ENCODE measurements around the gene PTPRG.
"Not testable (repeated sequence)": the region's sequence is repeated elsewhere in the genome, so short reads cannot be mapped to it uniquely, and the experiment has no call there.

The PTPRG gene

DNA sequence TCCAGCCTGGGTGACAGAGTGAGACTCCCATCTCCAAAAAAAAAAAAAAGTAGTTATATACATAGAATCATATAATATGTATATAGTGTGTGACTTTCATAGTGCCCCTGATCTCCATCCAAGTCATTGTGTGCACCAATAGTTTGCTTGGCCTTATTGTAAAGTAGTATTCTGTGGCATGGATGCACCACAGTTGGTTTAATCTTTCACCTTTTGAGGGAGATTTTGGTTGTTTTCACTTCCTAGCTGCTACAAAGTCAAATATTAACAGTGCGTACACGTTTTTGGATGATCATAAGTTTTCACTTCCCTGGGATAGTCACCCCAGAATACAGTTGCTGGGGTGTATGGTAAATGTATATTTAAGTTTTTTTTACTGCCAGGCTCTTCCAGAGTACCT, 162.8 kb downstream of the PTPRG start:
- no peak for DNase-seq (ENCODE audit: low read depth in 2 of 2)

DNA sequence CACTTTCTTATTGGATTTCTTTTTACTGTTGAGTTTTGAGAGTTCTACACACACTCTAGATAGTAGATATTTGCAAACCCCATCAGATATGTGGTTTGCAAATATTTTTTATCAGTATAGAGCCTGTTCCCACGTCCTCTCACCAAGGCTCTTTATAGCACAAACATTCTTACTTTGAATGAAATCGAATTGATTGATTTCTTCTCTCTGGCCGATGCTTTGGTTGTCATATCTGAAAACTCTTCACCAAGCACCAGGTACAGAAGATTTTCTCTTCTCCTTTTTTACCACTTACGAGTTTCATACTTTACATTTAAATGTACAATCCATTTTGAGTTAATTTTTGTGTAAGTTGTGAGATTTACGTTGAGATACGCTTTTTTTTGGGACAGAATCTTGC, 163.4 kb downstream of the PTPRG start:
- DNase-seq (ENCODE audit: low read depth in 2 of 2): no peak

DNA sequence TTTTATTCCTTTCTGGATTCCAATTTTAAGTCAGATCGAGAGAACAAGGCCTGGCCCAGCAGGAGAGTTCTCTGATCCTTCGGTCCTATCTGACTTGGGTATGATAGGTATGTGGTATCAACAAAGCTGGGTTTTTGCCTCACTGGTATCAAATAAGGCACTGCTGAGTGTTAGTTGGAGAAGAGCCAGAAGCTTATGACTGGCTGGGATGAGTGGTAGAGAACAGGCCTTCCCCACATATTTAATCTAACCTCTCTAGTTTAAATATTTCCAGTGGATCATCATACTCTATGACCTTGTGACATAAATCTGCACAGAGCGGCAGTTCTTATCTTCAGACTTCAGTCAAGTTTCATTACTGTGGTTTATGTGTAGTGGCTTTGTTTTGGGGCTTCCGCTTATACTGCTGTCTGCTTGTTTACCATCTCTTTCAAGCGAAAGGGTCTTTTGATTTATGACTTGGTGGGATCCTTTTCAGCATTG, 164.5 kb downstream of the PTPRG start:
- no peak for DNase-seq (ENCODE audit: low read depth in 2 of 2)

DNA sequence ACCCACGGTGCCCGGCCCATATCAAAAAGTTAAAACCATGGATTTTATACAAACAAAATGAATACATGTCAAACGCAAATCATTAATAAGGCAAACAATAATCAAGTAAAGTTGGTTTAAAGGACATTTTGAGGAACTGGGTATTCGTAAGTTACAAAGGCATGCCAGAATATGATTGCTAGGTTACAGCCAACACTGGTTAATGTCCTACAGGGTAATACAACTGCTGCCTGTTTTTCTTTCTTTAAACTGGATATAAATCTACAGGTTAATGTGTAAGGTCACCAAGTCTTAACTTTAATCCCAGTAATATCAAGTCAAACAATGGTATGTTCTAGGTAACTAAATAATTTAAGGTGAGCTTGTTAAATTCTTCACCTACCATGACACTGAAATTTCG, 166.1 kb downstream of the PTPRG start:
- DNase-seq (ENCODE audit: low read depth in 2 of 2): no peak

DNA sequence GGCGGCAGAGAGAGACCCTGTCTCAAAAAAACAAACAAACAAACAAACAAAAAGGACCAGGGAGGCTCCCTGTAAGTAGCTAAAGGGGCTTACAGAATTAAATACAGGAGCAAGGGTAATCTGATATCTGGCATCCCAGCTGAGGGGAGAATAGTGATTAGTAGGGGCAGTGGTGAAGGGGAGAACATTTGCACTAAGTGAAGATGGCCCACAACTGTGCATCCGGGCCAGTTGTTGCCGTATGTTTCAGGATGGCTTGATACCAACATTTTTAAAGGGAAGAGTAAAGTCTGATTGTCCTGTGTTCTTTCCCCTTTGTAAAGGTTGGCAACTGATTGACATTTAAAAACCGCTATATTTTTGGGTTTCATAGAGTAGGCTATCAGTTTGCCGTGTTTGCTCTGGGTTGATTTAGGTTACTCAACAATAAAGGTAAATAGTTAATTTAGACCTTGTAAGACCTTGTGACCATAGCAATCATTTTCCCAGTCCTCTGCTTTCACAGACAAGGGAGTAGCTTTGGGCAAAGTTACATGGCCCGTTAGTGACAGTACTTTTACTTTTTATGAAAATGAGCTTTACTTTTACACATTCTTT, 167.8 kb downstream of the PTPRG start:
- DNase-seq (ENCODE audit: low read depth in 2 of 2): no peak

DNA sequence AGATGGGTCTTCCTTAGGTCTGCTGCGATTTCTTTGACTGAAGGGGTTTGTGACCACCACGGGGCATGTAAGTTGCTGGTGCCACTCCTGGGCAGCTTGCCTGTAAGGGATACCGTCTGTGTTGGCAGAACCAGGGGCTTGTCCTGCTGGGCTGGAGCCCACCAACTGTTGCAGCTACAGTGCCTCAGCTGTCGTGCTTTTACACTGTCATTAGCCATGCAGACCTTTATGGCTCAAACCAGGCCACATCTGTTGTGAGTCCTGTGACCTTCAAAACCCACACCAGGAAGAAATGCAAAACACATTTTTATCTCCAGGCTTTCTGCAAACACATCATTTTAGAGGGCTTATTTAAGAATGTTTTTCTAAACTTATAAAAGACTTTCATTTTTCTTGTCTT, 168.7 kb downstream of the PTPRG start:
- no peak for DNase-seq (ENCODE audit: low read depth in 2 of 2)

DNA sequence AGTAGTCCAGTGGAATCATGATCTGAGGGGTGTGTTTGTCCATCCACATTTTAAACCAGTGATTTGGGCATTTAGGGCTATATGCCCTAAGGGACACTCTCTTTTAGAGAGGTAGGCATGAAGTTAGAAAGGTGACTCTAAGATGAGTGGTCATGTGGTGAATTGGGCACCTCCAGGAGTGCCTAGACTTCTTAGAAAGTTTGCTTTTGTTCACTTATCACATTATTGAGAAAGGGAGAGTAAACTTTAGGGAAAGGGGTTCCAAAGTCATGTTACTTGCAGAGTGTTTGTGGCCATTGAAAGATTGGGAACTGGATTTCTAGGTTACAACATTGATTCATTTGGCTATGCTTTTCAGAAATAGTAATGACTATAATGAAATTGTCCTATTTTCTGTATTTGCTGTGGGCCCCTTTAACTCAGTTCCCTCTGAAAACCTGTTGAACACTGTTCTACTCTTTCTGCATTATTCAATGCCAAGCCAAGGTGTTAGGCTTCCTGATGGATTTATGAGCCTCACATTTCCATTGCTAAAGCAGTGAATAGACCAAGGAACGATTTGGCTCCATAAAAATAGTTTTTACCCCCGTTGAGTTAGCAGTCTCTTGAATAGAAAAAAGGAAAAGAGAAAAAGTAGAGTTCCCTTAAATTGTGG, 169.3 kb downstream of the PTPRG start:
- no peak for DNase-seq (ENCODE audit: low read depth in 2 of 2)

DNA sequence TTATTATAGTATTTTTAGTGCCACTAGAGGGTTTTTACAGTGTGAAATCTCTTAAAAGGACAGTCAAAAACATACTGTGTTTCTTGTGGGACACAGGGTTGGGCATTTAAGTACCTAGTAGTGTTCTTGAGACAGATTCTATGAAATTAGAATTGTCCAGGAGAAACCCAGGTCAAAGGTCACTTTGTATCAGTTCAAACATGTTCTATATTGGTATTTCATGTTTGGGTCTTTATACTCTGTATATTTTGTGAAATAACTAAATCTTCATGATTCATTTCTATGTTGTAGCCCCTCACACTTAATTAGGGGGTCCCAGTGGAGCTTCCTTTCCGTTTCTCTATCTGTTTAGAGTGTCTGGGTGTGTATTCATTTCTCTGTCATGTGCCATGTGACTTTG, 171.6 kb downstream of the PTPRG start:
- no peak for DNase-seq (ENCODE audit: low read depth in 2 of 2)

DNA sequence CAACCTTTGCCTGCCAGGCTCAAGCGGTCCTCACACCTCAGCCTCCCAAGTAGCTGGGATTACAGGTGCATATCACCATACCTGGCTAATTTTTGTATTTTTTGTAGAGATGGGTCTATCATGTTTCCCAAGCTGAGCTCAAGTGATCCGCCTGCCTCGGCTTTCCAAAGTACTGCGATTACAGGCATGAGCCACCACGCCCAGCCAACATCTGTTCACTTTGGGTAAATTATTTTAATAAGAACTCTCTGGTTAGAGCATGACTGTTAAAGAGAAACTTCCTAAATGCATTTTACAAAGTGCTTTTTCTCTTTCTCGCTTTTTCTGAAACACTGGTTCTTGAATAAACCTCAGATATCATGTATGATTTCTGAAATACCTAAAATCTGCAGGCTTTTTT, 172.5 kb downstream of the PTPRG start:
- DNase-seq (ENCODE audit: low read depth in 2 of 2): no peak

DNA sequence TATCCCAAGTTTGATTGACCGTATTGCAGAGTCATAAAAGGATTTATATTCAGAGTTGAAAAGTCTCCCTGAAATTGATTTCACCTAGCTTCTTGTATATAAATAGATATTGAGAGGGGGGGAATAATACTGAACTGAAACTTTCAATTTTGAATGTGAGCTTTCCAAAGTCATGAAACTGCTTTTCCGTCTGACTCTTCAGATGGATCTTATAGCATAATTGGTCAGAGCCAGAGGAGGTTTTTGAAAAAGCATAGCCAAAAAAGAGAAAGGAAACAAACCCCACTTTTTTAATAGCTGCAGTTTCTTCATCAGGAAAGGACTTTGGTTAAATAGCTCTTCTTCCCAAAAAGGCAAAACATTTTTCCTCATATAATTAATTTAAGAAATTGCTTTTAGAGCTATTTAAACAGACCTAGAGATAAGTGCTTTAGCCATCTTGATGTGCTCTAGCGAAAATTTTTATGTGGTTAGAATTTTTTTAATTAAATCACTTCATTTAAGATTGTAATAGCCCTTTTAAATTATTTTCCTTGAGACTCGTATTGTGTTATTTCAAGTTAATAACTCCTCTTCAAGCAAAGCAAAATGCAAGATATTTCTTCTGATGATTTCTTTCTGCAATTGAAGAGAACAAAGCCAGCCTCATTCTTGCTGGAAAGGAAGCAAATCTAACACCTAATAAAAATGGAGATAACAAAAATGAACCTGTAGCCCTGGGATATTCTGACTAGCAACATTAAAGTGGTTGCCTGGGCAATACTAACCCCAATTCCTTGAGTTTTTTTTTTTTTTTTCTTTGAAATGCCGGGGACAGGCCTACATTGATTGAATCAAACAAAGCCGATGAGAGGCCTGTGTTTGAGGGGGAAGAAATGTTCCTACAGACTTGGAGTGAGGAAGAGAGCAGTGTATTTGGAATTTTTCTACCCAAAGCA, 173.6 kb downstream of the PTPRG start:
- DNase-seq (ENCODE audit: low read depth in 2 of 2): no peak

DNA sequence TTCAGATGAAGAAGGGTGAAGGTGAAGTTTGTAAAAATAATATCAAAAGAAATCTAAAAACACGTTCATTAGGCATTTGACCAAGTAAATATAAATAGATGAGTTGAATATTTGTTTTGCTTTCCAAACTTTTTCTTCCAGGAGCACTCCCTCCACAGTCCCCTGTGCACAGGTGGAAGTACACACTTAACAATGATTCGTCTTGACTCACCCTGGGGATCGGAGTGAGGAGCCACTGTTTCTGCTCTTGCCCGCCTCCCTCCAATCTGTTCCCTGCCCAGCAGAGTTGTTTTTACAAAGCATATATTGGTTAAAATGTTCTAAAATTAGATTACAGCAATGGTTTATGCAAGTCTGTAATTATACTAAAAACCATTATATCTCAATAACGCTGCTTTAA, 175.1 kb downstream of the PTPRG start:
- DNase-seq (ENCODE audit: low read depth in 2 of 2): no peak

DNA sequence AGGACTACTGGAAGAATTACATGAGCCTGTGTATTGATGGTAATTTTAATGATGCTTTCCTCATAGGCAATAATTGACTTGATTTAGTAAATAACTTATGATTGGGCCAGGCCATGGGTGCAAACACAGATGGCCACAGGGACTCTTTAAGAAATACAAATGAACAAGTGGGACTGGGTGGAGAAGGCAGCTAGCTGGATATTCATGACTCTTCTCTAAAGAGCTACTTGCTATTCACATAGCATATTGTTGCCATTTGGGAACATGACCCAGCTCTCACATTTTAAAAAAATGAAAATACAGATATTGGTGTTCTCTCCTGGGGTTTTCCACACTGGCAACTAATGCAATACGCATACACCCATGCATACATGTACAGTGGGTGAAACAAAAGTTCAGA, 178.3 kb downstream of the PTPRG start:
- no peak for DNase-seq (ENCODE audit: low read depth in 2 of 2)

DNA sequence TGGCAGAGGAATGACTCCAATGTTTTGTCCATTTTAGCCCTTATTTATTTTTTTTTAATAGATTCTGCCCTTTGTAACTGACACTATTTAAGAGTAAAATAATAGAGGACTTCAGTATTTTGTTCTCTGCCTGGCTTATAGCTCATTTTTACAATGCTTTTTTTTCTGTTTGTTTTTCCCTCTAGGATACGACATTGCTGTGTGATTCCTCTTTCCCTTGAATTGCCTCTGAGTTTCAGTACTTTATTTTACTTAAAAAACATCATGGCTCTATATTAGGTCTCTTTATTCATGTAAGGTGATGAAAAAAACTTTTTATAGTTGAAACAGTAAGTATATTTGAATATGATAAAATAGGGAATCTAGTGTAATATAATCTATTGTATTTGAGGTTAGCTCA, 179.1 kb downstream of the PTPRG start:
- DNase-seq (ENCODE audit: low read depth in 2 of 2): no peak

DNA sequence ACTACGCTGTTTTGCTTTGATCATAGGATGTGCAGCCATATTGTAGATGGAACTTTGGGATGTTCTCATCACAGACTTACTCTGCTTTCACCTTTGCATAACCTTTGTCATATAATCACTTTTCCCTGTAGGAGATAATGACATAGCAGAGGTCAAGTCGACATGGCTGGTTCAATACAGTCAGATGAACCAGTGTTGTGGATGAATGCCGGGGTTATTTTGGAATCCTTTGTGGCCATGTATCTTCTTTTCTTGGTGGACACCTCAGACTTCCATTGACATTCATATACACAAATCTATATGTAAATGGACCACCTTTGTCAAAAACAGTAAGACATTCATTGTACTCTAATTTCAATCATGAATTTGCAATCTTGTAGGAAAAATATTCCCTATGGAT, 180.2 kb downstream of the PTPRG start:
- DNase-seq (ENCODE audit: low read depth in 2 of 2): no peak

DNA sequence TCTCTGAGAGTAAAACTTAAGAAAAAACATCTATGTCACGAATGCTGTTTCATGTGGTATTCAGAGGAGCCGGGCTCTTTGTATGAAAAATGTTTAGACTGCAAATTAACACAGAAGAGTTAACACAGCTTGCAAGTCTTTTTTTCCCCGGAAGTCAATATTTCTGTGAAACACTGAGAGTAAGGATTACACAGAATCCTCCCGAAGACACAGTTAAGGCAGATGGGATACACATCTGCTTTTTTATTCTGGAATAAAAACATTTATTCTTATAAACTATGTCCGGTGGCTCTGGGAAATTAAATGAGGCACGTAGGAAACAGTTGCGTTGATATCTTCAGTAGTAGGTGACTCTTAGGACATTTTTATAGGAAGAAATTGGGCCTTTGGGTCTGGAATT, 180.6 kb downstream of the PTPRG start:
- DNase-seq (ENCODE audit: low read depth in 2 of 2): no peak

DNA sequence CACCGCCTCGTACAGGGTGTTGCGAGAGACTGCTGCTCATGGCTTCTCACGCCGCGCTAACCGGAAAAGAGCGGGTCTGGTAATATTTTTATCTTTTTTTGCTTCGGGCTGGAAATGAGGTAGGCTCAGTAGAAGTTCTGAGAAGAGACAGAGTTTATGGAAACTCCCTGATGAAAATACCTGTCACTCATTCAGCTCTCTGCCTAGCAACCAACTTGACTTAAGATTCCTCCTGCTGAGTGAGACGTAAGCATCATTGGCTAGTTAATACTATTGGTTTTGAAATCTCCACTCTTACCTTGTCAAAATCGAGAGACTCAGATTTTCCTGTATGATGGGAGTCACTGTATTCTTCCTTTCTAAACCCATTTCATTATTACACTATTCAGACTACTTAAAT, 181.7 kb downstream of the PTPRG start:
- DNase-seq (ENCODE audit: low read depth in 2 of 2): no peak

DNA sequence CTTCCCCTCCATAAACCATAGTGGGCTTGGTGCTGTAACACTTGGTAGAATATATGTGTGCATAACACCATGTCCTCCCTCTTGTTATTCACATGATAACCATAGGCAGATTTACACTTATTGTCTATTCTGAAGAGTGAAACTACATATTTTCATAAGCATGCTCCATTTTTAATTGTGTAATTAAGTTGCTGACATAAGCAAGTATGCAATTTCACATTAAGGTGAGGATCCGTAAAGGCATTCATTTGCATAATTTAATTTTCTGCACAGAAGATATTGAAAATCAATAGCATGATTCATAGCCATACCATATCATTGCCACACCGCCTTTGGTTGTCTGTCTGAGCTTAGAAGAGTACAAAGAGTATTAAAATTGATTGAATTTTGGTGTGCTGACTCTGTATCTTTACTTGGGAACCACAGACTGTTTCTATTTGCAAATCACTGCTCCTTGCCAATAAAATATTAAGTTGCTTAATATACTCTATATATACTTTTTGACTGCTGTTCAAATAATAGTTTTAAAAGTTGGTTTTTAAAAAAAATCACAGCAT, 182.4 kb downstream of the PTPRG start:
- DNase-seq (ENCODE audit: low read depth in 2 of 2): no peak

DNA sequence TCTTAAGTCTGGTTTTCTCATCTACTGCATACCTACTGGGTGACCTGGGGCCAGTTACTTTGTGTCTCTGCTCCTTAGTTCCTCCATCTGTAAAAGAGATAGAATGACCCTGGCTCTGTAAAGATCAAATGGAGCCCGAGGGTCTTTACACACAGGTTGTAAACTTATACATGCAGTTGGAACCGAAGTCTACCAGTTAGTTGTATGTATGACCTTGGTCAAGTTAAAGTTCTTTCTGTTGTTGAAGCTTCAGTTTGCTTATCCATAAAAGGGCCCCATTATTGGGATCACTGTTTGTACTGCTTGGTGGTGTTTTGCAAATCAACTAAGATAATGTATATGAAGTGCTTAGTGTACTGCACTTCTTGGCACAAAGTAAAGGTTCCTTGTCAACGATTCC, 186.9 kb downstream of the PTPRG start:
- DNase-seq (ENCODE audit: low read depth in 2 of 2): no peak

DNA sequence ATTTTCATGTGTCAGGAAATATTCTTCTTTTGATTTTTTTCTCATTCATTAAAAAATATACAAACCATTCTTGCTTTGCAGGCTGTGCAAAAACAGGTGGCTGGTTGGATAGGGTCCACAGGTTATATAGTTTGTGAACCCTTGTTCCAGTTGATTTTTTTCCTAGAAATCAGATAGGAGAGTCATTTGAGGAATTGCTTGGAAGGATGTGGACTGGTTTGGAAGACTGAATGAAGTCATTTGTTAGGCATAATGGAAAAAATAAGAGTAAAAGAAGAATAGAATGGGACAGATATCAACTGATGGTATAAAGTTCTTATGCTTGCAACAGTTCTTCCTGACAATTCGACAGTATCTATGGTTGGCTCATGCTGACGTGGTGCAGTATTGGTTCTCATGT, 189.4 kb downstream of the PTPRG start:
- no peak for DNase-seq (ENCODE audit: low read depth in 2 of 2)

DNA sequence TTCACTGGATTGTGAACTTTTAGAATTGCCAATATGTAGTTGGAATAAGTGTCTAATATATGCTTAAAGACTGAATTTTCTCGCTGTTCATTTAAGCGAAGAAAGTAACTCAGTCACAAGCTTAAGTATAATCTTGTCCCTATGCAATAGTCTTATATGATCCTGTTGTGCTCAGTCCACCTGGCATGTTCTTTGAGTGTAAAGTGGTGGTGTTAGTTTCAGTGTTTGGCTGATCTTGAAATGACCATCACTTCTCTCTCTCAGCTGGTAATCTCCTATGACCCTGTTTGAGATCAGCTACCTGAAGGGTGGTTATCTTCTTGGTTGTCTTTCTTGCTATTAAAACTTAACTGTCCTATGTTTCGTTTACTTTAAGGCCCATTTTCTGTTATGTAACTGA, 197.5 kb downstream of the PTPRG start:
- no peak for DNase-seq (ENCODE audit: low read depth in 2 of 2)

DNA sequence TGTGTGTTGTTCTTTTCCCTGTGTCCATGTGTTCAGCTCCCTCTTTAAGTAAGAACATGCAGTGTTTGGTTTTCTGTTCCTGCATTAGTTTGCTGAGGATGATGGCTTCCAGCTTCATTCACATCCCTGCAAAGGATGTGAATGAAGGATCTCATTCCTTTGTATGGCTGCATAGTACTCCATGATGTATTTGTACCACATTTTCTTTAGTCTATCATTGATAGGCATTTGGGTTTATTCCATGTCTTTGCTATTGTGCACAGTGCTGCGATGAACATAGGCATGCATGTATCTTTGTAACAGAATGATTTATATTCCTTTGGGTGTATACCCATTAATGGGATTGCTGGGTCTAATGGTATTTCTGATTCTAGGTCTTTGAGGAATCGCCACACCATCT, 199.4 kb downstream of the PTPRG start:
- not testable (repeated sequence) for DNase-seq (ENCODE audit: low read depth in 2 of 2)

DNA sequence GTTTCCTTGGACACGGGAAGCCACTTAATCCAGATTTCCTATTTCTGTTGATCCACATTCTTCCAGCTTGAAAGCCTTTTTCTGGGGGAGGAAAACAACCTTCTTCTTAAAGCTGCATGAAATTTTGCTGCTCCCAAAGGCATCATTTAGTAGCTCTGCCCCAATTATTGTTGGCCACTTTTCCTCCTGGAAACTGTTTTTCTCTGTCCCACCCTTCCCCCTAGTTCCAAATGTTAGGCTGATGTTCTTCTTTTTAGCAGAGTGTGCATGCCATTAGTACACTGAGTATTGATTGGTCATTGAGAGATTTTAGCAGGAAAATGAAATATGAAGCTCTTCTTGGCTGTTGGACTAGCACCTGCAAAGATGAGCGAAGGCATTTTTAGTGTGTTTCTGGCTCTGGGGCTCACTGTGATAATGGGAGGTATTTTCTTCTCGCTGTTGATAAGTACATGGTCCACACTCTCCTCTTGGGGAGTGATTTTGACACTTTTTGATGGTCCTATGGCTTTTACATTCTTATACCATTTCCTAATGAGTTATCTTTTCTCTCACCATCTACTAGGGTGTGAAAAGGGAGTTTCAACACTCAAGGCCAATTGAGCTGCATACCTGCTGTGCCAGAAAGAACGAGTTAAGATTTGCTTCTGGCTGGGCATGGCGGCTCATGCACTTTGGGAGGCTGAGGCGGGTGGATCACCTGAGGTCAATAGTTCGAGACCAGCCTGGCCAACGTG, 200.5 kb downstream of the PTPRG start:
- DNase-seq (ENCODE audit: low read depth in 2 of 2): no peak
